LNCAP (cell line): Measurements from ENCODE around the gene MIA.

Experiments used
- TF ChIP-seq, protein P1 (sequence below): fragments of 450-650 bp; IDR thresholded peaks from 2 replicates; pipeline ENCODE4 v1.5.1; 2017; ENCODE audit warnings: mild to moderate bottlenecking

MIA gene

GRCh38 chr19:40745402-40745780 lies 29.9 kb upstream of the MIA start:
- TF ChIP-seq, protein P1, sequence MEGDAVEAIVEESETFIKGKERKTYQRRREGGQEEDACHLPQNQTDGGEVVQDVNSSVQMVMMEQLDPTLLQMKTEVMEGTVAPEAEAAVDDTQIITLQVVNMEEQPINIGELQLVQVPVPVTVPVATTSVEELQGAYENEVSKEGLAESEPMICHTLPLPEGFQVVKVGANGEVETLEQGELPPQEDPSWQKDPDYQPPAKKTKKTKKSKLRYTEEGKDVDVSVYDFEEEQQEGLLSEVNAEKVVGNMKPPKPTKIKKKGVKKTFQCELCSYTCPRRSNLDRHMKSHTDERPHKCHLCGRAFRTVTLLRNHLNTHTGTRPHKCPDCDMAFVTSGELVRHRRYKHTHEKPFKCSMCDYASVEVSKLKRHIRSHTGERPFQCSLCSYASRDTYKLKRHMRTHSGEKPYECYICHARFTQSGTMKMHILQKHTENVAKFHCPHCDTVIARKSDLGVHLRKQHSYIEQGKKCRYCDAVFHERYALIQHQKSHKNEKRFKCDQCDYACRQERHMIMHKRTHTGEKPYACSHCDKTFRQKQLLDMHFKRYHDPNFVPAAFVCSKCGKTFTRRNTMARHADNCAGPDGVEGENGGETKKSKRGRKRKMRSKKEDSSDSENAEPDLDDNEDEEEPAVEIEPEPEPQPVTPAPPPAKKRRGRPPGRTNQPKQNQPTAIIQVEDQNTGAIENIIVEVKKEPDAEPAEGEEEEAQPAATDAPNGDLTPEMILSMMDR: no peak

GRCh38 chr19:40747536-40747935 lies 27.8 kb upstream of the MIA start:
- TF ChIP-seq, protein P1: no peak

DNA sequence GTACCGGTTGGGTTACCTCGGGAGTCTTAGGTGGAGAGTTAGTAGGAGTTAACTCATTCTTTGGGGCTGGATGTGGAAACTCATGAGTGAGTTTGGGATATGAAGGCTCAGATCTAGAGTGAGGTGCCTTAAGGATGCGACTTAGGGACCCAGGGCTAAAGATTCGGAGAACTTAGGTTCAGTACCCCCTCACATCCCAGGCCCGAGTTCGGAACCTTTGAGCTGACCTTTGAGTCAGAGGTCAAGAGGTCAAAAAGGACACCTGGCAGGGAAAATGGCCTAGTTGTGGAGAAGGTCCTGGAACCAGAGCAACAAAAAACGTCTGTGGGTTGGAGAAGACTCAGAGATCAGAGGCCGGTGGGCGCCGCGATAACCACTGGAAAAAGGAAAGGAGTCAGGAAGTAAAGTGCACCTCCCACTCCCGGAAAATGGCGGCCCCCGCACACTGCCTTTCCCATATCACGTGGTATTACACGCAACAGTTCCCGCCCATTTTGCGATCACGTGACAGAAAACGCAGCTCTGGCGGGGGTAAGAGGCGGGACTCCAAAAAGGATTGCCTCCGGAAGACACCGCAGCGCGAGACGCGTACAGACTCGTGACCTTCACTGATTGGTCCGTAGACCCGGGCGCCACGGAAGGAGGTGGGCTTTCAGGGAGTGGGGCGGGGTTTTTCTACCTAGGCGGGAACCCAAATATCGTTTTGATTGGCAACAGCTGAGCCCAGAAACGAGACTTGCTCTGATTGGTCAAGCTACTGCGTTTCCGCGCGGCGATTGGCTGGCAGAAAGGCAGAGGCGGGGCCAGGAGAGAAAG lies 25.1 kb upstream of the MIA start, which contains the start of gene ACTMAP:
TSS of gene ACTMAP (minus strand) at position 420 of the 816 bp plus-strand sequence. CDS start 674 bp downstream, outside the sequence.
- TF ChIP-seq, protein P1: no peak

GRCh38 chr19:40750874-40751537 lies 24.3 kb upstream of the MIA start, which contains the start of gene SNRPA:
SNRPA (plus strand) TSS chr19:40751203; CDS start chr19:40751409, 206 bp downstream.
- TF ChIP-seq, protein P1: no peak

DNA sequence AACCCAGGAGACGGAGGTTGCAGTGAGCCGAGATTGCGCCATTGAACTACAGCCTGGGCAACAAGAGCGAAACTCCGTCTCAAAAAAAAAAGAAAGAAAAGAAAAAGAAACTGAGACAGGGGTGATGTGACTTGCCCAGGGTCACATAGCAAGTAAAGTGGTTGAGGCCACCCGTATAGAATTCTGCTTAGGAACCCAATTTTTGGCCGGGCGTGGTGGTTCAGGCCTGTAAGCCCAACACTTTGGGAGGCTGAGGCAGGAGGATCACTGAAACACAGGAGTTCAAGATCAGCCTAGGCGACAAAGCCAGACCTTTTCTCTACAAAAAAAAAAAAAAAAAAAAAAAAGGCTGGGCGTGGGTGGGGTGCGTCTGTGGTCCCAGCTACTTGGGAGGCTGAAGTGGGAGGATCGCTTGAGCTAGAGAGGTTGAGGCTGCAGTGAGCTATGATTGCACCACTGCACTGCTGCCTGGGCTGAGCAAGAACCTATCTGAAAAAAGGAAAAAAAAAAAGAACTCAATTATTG lies 23.0 kb upstream of the MIA start:
- TF ChIP-seq, protein P1: no peak

- TF ChIP-seq, protein P1: no peak
Observed at GRCh38 chr19:40754611-40755247, 20.6 kb upstream of the MIA start.

GRCh38 chr19:40755248-40755624 lies 20.1 kb upstream of the MIA start:
- TF ChIP-seq, protein P1: no peak
